Measurements from ENCODE around the gene PLCB4. TPM values are rescaled to one million over a fixed set of nuclear protein-coding genes. Genes with fewer than 3 reads are reported as not detected.

The PLCB4 gene
- total and polyA plus RNA-seq, 7 donors, result 9.7 to 21.0 (median 12.4) TPM

DNA sequence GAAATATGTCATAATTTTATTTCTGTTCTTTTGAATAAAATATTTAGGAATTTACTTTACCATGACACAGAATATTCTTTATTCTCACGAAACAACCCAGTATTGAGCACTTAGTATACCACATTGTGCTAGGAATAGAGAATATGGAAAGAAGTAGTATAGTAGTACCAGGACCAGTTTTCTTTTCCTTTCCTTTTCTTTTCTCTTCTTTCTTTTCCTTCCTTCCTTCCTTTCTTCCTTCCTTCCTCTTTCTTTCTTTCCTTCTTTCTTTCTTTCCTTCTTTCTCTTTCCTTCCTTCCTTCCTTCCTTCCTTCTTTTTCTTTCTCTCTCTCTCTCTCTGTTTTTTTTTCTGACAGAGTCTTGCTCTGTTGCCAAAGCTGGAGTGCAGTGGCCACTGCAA lies 7.5 kb upstream of the PLCB4 start:
- H3K27ac ChIP-seq, result no peak overlapping the region
- no peaks in the 10 kb centered on the region for H3K36me3 ChIP-seq
- intact Hi-C loops (cut with DNase I), result no loop called here
- 91 to 93% methylated on average over 1 of the region's 1 CpG for WGBS, 2 donors
- no peaks in the 10 kb centered on the region for H3K4me1 ChIP-seq
- TF ChIP-seq POLR2A (IDR thresholded peaks at IDR 0.05) (no peak), EP300 (IDR thresholded peaks at IDR 0.05) (no peak), POLR2AphosphoS5 (IDR thresholded peaks at IDR 0.05) (no peak), CTCF (IDR thresholded peaks at IDR 0.05) (no peak)
- no peaks in the 10 kb centered on the region for H3K27me3 ChIP-seq
- no peak overlapping the region for H3K4me3 ChIP-seq
- H3K9me3 ChIP-seq, result no peaks in the 10 kb centered on the region
- DNase-seq, result no peak

GRCh38 chr20:9062066-9062465 lies 6.8 kb upstream of the PLCB4 start:
- Histone ChIP-seq H3K27me3 (no peaks in the 10 kb centered on the region), H3K4me1 (no peaks in the 10 kb centered on the region), H3K36me3 (no peaks in the 10 kb centered on the region), H3K9me3 (no peaks in the 10 kb centered on the region), H3K27ac (no peak overlapping the region), H3K4me3 (no peak overlapping the region)
- intact Hi-C loops (cut with DNase I), result no loop called here
- no peak for TF ChIP-seq POLR2A (IDR thresholded peaks at IDR 0.05)
- TF ChIP-seq CTCF (IDR thresholded peaks at IDR 0.05), result no peak
- TF ChIP-seq EP300 (IDR thresholded peaks at IDR 0.05), result no peak
- no peak for TF ChIP-seq POLR2AphosphoS5 (IDR thresholded peaks at IDR 0.05)
- 75 to 94% methylated on average over 2 of the region's 2 CpGs for WGBS, 2 donors
- DNase-seq, result no peak

GRCh38 chr20:9066191-9066590 lies 2.7 kb upstream of the PLCB4 start:
- 91 to 96% methylated on average over 3 of the region's 3 CpGs for WGBS, 2 donors
- Histone ChIP-seq H3K27me3 (no peaks in the 10 kb centered on the region), H3K27ac (no peak overlapping the region), H3K36me3 (no peaks in the 10 kb centered on the region), H3K4me3 (no peak overlapping the region), H3K9me3 (no peaks in the 10 kb centered on the region), H3K4me1 (peaks cover 0 to 13% (median 6%) of the 10 kb centered on the region in 4 donors)
- TF ChIP-seq POLR2A (IDR thresholded peaks at IDR 0.05) (no peak), EP300 (IDR thresholded peaks at IDR 0.05) (no peak), POLR2AphosphoS5 (IDR thresholded peaks at IDR 0.05) (no peak), CTCF (IDR thresholded peaks at IDR 0.05) (no peak)
- intact Hi-C loops (cut with DNase I), result loop anchor here (5.0 kb wide), 2 partner anchors 274 to 291 kb away; no protein-coding TSS in a partner anchor
- DNase-seq, result no peak

- 1% methylated on average over 57 of the region's 57 CpGs for WGBS, 2 donors
- peak; percentile 70 for DNase-seq
- no peaks in the 10 kb centered on the region for H3K27me3 ChIP-seq
- TF ChIP-seq EP300 (IDR thresholded peaks at IDR 0.05), result no peak
- no peak for TF ChIP-seq POLR2A (IDR thresholded peaks at IDR 0.05)
- TF ChIP-seq CTCF (IDR thresholded peaks at IDR 0.05), result no peak
- no peak for TF ChIP-seq POLR2AphosphoS5 (IDR thresholded peaks at IDR 0.05)
- intact Hi-C loops (cut with DNase I), result loop anchor here (2.0 to 5.0 kb wide), 3 partner anchors 150 to 289 kb away; no protein-coding TSS in a partner anchor
- H3K4me1 ChIP-seq, result peaks cover 0 to 20% (median 7%) of the 10 kb centered on the region in 4 donors
- H3K27ac ChIP-seq, result peak overlapping the region; percentile 75 to 91 (median 83)
- peak overlapping the region; percentile 65 to 98 (median 69) for H3K4me3 ChIP-seq
- H3K36me3 ChIP-seq, result no peaks in the 10 kb centered on the region
- H3K9me3 ChIP-seq, result no peaks in the 10 kb centered on the region
These were observed 570 bp upstream of the PLCB4 start for GRCh38 chr20:9068233-9068801.
